Duodenal mucosa (tissue), 2 donors: ENCODE measurements around the gene PTOV1.

ENCODE experiments used
- H3K27ac ChIP-seq: one replicate; pipeline ENCODE4 v1.7.0; 2013; ENCODE audit warnings: low read depth, low read length
- H3K27me3 ChIP-seq, 2 donors: one replicate each; pipeline ENCODE4 v1.7.0; 2013; ENCODE audit warnings: low read length in 2 of 2, control low read depth in 1 of 2; ENCODE audit not compliant: insufficient read depth in 2 of 2, control insufficient read depth in 1 of 2
- H3K36me3 ChIP-seq, 2 donors: one replicate each; pipeline ENCODE4 v1.7.0; 2013; ENCODE audit warnings: low read length in 2 of 2, control low read depth in 1 of 2; ENCODE audit not compliant: insufficient read depth in 2 of 2, control insufficient read depth in 1 of 2
- H3K4me1 ChIP-seq, 2 donors: one replicate each; pipeline ENCODE4 v1.7.0; 2013; ENCODE audit warnings: low read length in 2 of 2, control low read depth in 1 of 2; ENCODE audit not compliant: insufficient read depth in 2 of 2, control insufficient read depth in 1 of 2
- H3K4me3 ChIP-seq, 2 donors: one replicate each; pipeline ENCODE4 v1.7.0; 2013; ENCODE audit warnings: low read length in 2 of 2, low read depth in 1 of 2
- H3K9ac ChIP-seq, 2 donors: one replicate each; pipeline ENCODE4 v1.7.0; 2013; ENCODE audit warnings: low read length in 2 of 2, low read depth in 1 of 2
- H3K9me3 ChIP-seq, 2 donors: one replicate each; pipeline ENCODE4 v1.7.0; 2013; ENCODE audit warnings: low read length in 2 of 2, control low read depth in 1 of 2; ENCODE audit not compliant: control insufficient read depth in 1 of 2

PTOV1 gene

DNA sequence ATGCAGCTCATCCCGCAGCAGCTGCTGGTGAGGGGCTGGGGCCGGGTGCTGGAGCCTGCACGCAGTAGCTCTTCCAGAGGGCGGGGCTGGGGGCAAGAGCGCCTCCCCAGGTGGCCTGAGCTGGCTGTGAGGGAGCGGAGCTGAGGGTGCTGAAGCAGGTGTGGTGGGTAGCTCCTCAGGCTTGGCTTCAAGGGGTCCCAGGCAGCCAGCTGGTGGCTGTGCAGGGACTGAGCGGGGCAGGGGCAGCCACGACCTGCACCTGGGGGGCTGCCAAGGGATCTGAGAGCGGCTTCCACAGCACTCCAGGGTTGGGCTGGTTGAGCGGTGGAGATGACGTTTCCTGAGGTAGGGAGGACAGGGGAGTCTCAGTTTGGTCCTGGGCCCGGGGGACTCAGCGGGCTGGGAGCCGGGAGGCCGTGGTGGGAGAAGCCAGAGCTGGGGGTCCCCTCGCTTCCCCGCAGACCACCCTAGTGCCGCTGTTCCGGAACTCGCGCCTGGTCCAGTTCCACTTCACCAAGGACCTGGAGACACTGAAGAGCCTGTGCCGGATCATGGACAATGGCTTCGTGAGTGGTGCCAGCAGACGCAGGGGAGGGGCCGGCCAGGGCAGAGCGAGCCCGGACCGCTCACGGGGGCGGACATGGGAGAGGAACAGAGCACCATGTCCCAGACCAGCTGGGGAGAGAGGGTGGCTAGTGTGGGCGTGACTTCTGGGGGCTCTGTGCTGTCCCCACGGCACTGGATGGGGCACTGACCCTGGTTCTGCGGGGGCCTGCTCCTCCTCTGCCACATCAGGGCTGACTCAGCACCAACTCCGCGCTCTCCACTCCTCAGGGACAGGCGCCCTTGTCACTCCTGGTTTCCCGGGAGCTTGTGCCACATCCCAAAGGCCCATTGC is 7.4 kb downstream of the PTOV1 start:
- H3K4me1 ChIP-seq, result peaks cover 0 to 13% of the 10 kb centered on the region in 2 donors
- no peak overlapping the region for H3K27ac ChIP-seq

DNA sequence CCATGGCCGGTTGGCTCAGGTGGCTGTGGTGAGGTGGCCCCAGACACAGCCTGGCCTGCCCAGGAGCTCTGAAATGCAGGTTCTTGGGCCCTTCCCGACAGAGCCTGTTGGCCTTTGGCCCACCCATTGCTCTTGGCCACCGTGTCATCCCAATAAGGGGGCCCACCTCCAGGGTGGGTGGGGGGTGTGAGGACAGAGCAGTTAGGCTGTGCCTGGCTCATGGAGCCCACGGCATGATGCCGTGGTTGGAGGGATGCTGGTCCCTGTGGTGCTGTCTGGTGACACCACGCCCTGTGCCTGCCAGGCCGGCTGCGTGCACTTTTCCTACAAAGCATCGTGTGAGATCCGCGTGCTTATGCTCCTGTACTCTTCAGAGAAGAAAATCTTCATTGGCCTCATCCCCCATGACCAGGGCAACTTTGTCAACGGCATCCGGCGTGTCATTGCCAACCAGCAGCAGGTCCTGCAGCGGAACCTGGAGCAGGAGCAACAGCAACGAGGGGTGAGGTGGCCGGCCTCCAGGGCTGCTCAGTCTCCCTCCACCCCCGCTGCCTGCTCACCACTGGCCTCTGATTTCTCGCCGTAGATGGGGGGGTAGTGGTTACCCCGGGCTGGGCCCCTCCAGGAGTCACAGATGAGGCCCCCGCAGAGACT is 8.8 kb downstream of the PTOV1 start:
- H3K27ac ChIP-seq, result no peak overlapping the region
- H3K27me3 ChIP-seq, result no peaks in the 10 kb centered on the region
- H3K36me3 ChIP-seq, result peaks cover 23 to 74% of the 10 kb centered on the region in 2 donors
- H3K4me3 ChIP-seq, result no peak overlapping the region
- H3K4me1 ChIP-seq, result peaks cover under 1 to 3% of the 10 kb centered on the region in 2 donors
- H3K9ac ChIP-seq, result no peak overlapping the region
- no peaks in the 10 kb centered on the region for H3K9me3 ChIP-seq

More for the DNA sequence above, 7.4 kb downstream of the PTOV1 start:
- H3K36me3 ChIP-seq, result peaks cover 11 to 59% of the 10 kb centered on the region in 2 donors
- no peak overlapping the region for H3K9ac ChIP-seq
- H3K9me3 ChIP-seq, result no peaks in the 10 kb centered on the region
- no peaks in the 10 kb centered on the region for H3K27me3 ChIP-seq
- no peak overlapping the region for H3K4me3 ChIP-seq

DNA sequence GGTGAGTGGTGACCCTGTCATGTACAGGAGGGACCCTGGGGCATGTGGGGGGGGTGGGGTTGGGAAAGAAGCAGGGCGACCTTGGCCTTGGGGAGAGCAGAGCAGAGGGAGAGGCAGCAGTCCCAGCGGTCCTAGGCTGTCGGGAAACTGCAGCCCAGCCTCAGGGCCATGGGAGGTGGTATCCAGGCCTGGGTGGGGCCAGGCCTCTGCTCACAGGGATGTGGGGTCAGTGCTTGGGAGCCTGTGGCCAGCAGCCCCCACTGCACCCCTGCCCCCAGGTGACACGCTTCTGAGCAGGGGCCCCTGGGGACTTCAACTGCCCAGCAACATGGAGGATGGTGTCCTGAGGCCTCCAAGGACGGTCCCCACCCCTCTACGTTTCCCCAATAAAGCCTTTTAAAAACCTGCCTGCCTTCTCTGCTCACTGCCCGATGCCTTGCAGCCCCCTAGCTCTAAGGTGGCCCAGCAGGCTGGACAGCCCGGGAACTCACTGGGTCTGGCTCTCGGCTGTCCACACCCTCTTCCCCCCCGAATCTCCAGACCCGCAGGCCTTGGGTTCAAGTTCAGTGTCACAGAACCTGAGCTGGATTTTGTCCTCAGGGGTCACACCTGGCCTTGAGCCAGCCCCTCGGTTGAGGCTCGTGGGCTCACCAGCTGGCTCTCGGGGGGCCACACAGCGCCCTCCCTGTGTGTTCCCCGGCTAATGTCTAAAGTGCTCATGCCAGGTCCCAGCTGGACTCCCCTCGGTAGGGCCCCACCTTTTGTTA is 9.6 kb downstream of the PTOV1 start:
- H3K4me3 ChIP-seq, result no peak overlapping the region

DNA sequence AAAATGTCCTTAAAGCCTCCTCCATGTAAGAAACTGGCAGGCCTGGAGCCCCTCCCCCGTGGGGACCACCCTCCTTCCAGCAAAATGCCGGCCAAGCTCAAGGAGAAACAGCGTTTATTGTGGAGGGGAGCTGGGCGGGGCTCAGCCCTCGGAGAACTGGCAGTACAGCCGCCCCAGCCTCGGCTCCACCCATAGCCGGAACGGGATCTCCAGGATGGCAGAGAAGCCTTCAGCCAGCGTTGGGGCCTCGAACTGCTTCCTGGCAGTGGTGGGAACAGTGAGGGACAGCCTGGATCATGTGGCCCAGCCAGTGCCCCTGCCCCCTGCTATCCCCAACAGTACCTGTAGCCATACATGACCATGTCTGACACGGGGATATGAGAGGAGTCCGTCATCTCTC is 10.1 kb downstream of the PTOV1 start:
- Histone ChIP-seq H3K4me3 (no peak overlapping the region), H3K9ac (no peak overlapping the region), H3K4me1 (peaks cover 11 to 15% of the 10 kb centered on the region in 2 donors)

More for the DNA sequence above, 9.6 kb downstream of the PTOV1 start:
- Histone ChIP-seq H3K9me3 (no peaks in the 10 kb centered on the region), H3K36me3 (peaks cover 24 to 69% of the 10 kb centered on the region in 2 donors), H3K9ac (no peak overlapping the region), H3K4me1 (peaks cover 6 to 10% of the 10 kb centered on the region in 2 donors), H3K27me3 (no peaks in the 10 kb centered on the region), H3K27ac (no peak overlapping the region)

DNA sequence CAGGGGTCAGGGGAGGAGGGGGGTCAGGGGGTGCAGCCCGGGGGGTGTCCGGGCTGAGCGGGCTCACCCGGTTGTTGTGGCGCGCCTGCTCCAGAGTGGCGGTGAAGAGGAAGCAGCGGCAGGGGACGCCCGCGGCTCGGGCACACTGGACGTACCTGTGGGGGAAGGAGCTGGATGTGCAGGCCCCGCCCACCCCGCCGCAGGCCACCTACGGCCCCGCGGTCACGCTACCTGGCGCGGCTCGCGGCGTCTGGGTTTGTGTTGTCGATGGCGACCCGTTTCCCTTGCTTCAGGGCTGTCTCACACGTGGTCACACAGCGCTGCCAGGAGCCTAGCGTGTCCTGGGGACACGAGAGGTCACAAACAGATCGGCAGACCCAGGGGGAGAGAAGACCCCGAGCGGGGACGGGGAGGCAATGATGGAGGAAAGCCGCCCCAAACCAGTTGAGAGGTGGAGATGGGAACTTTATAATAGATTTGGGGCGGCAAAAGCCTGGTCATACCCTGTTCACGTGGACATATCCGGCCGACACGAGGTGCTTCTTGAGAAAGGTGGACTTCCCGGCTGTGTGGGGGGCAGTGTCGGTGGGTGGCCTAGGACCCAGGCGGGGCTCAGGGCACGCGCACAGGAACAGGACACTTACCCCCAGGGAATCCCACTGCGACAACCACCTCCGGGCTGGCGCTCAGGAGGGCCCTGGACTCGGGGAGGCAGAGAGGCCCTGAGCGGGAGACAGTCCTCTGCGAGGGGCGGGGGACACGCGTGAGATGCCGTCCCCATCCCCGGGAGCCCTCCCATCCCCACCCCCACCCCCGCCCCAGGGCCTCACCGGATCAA is 10.8 kb downstream of the PTOV1 start:
- no peak overlapping the region for H3K27ac ChIP-seq
- peaks cover 24 to 59% of the 10 kb centered on the region in 2 donors for H3K36me3 ChIP-seq
- H3K9ac ChIP-seq, result no peak overlapping the region
- no peak overlapping the region for H3K4me3 ChIP-seq
- no peaks in the 10 kb centered on the region for H3K27me3 ChIP-seq
- H3K4me1 ChIP-seq, result peaks cover 18 to 22% of the 10 kb centered on the region in 2 donors
- no peaks in the 10 kb centered on the region for H3K9me3 ChIP-seq

More for the DNA sequence above, 10.1 kb downstream of the PTOV1 start:
- H3K36me3 ChIP-seq, result peaks cover 24 to 63% of the 10 kb centered on the region in 2 donors
- no peak overlapping the region for H3K27ac ChIP-seq
- no peaks in the 10 kb centered on the region for H3K27me3 ChIP-seq
- no peaks in the 10 kb centered on the region for H3K9me3 ChIP-seq

DNA sequence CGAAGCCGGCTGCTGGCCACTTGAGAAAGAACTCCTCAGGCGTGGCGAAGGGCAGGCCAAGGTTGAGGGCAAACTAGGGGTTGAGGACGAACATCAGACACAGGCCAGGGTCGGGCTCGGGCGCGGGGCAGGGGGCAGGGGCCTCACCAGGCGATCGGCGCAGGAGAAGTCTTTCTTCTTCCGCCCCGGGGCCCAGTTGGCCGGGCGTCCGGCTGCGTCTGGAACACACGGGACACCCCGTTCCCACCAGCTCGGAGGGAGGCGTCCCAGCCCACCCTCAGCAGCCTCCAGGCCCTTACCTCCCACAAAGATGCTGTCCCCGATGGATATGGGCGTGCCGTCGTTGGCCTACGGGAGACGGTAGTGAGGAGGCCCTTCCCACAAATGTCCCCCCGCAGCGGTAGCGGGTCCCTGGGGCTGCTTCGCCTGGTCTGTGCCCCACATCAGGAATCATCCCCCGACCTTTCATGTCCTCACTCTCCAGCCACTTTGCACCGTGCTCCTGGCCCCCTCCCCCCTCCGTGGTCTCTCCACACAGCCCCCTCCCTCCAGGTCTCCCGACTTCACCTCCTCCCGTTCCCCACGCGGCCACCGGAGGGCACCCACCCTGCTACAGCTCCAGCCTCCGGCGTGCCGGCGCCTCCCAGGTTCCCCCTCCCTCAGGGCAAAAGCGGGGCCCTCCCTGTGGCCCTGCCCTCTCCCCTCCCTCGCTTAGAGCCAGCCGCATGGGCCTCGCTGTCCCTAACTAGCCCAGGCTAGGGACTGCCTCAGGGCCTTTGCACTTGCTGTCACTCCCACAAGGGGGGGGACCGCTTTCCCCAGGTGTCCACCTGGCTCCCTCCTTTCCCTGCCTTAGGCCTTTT is 11.7 kb downstream of the PTOV1 start:
- no peak overlapping the region for H3K4me3 ChIP-seq
- H3K4me1 ChIP-seq, result peaks cover 18 to 22% of the 10 kb centered on the region in 2 donors
- H3K27ac ChIP-seq, result no peak overlapping the region
- no peak overlapping the region for H3K9ac ChIP-seq
- H3K9me3 ChIP-seq, result no peaks in the 10 kb centered on the region
- no peaks in the 10 kb centered on the region for H3K27me3 ChIP-seq
- H3K36me3 ChIP-seq, result peaks cover 24 to 51% of the 10 kb centered on the region in 2 donors

DNA sequence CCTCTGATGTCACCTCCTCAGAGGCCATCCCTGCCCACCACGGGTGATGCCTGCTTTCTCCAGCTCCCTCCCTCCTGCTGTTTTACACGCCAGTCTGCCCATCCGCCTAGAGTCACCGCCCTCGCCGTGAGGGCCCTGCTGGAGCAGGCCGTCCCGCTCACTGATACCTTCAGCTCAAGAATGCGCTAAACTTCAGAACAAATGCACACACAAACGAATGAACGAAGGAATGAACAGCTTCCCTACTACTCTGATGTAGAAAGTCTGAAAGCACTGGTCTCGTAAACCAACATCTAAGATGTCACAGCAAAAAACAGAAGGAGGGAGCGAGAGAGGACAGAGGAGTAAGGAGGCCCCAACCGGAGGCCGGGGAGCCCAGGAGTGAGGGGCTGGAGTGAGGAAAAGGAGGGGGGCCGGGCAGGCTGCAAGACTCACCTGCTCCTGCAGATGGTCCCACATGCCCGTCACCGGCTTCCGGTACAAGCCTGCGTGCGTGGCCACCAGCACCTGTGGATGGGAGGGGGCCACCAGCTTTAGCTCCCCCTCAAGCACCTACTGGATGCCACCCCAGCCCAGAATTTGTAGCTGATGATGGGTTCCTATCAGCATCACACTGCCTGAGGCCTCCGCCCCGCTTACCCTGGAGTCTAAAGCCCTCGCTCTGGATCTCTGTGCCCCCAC is 12.4 kb downstream of the PTOV1 start:
- no peak overlapping the region for H3K4me3 ChIP-seq
- no peaks in the 10 kb centered on the region for H3K27me3 ChIP-seq
- peaks cover 22% of the 10 kb centered on the region in 2 donors for H3K4me1 ChIP-seq
- no peak overlapping the region for H3K9ac ChIP-seq
- peaks cover 24 to 43% of the 10 kb centered on the region in 2 donors for H3K36me3 ChIP-seq
- no peak overlapping the region for H3K27ac ChIP-seq
- H3K9me3 ChIP-seq, result no peaks in the 10 kb centered on the region

DNA sequence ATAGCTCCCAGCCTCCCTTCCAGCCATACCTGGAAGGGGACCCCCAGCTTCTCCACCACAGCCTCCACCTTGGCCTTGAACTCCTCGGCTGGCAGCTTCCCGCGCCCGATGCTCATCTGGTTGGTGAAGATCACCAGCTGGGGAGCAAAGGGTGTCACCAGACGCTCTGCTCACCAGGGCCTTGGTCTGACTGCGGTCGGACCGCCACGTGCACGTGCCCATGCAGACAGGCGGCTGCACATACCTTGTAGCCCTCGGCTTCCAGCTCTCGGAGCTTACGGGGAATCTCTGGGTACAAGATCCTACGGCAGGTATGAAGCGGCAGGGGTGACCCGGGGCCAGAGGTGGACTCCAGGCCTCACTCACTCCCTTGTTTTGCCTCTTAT is 13.0 kb downstream of the PTOV1 start:
- Histone ChIP-seq H3K4me1 (peaks cover 22 to 27% of the 10 kb centered on the region in 2 donors), H3K27me3 (no peaks in the 10 kb centered on the region), H3K27ac (no peak overlapping the region), H3K36me3 (peaks cover 24 to 38% of the 10 kb centered on the region in 2 donors), H3K4me3 (no peak overlapping the region), H3K9me3 (no peaks in the 10 kb centered on the region), H3K9ac (no peak overlapping the region)
